Measurements from ENCODE around the gene FGGY.
A peak's percentile ranks its signal among the peaks of the same experiment; 100 is the strongest.

FGGY gene

DNA sequence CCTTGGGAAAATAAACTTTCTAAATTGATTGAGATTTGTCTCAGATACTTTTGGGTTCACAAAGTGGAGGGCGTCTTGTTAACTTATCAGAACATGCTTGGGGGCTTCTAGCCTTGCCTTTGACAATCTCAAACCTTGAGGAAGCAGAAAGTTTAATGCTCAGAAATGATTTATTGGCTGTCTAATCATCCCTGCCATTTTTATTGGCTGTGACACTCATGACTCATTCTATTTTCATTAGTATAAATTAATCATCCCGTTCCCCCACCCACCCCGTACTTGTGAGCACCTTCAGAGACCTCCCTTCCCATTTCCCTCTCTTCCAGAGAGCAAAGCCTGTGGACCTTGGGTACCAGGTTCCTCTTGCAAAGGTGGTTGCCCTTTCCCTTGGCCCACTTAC, 87.1 kb downstream of the FGGY start:
- FAIRE-seq = no peak
- DNase-seq (ENCODE audit: insufficient read length, low spot score) = no peak
- TF ChIP-seq POLR2A (IDR thresholded peaks at IDR 0.05; ENCODE audit: low read depth, low read length) = no peak

DNA sequence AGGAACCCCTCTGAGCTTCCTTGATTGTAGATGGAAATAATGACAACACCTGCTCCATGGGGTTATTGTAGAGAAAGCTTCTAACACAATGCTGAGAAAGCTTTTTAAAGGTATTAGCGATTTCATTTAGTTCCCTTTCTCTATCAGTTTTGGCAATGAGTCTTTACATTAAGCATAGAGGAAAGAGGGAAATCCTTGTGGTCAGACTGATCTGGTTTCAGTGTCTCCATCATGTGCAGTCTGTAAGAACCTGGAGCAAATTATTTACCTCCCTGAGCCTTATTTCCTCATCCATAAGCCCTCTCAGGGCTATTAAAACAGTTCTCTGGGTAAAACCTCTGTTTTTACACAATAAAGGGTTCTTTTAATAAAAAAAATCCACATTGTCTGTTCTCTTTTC, 87.5 kb downstream of the FGGY start:
- DNase-seq (ENCODE audit: insufficient read length, low spot score) (no peak), FAIRE-seq (no peak)
- TF ChIP-seq POLR2A (IDR thresholded peaks at IDR 0.05; ENCODE audit: low read depth, low read length) = no peak

DNA sequence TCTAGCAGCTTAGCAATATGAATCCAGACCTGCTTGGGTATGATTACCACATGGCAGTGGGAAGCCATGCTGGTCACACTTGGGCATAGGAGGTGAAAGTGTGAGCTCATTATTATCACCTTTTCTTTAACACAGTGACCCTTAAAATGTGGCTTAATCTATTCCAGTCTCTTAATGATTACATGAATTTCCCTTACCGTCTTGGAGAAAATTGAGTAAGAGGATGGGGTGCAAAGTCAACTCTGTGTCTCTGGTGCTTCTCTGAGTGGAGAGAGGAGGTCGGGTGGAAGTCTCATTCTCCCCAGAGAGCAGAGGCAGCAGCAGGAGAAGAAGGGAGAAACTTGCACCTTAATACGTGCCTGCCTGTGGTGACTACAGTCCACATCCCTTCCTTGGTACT, 91.3 kb downstream of the FGGY start:
- no peak for TF ChIP-seq POLR2A (IDR thresholded peaks at IDR 0.05; ENCODE audit: low read depth, low read length)
- FAIRE-seq (no peak), DNase-seq (ENCODE audit: insufficient read length, low spot score) (no peak)

DNA sequence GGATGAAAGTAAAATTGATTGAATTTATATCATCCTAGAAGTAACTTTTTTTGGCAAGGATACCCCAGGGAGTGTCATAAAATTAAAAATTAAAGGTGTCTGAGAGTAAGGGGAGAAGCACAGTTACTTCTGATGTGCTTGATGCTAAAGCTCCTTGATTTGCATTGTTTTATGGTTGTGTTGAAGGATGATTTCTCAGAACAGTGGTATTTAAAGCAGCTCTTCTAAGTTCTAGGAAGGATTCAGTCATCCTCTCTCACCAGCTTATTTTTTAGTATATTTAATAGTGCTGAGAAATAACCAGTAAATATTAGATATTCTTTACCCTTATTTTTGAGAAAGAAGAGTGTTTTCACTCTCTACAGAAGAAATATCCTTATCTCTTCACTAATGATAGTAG, 93.0 kb downstream of the FGGY start:
- DNase-seq (ENCODE audit: insufficient read length, low spot score) (no peak), FAIRE-seq (no peak)
- TF ChIP-seq POLR2A (IDR thresholded peaks at IDR 0.05; ENCODE audit: low read depth, low read length) = no peak

DNA sequence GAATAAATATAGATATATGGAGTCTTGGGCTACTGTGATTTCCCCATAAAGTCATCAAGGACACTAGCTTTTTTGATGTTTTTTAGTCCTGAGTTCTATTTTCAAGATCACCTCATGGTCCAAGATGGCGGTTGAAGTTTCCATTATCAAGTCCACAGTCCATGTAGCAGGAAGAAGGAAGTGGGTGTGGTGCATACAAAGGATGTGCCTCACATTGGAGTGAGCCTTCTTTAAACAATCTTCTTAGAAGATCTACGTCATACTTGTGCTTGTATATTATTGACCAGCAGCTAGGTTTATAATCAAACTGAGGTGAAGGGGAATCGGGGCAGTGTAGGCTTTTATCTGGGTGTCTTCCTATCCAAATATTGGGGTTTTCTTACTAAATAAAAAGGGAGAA, 93.4 kb downstream of the FGGY start:
- DNase-seq (ENCODE audit: insufficient read length, low spot score) (no peak), FAIRE-seq (no peak)
- TF ChIP-seq POLR2A (IDR thresholded peaks at IDR 0.05; ENCODE audit: low read depth, low read length) = no peak

DNA sequence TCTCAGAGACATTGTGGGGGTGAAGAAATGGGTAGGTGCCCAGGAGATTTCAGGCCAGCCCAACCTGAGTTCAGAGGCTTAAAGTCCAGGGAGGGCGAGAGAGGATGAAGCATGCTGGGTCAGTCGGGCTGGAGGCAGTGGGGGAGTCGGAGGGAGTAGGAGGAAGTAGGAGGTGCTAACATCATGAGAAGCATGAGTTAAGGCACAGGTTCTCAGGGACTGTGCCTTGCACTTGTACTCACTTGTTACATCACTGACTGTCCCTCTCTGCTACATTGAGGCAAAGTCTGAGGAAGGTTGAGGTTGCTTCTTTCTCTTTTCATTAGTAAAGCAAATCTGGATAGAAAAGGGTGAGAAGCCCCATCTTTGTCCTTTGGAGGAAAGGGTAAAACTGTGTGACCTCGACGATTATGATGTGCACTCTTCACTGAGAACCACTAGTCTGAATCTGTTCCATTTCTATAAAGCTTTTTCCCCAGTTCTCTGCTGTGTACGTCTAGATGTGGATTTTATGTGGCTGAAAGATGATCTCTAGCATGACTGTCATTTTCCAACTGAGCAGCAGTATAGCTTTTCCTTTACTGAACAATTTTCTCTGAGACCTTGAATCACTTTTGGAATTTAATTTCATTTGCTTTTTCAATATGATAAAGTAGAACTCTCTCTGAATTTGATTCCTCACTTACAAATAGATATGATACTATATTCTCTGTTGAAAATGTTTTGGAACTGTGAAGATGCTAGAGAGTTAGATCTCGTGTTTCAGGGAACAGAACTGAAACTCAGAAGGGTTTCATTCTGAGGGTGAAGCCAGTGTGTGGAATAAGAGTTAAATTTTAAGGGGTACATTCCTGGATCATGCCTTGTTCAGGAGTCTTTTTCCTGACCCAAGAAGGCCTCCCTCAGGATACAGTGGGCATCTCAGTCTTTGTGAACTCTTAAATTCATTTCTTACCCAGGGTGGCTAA, 94.6 kb downstream of the FGGY start:
- TF ChIP-seq POLR2A (IDR thresholded peaks at IDR 0.05; ENCODE audit: low read depth, low read length) = no peak
- FAIRE-seq (peak; percentile 65), DNase-seq (ENCODE audit: insufficient read length, low spot score) (no peak)

DNA sequence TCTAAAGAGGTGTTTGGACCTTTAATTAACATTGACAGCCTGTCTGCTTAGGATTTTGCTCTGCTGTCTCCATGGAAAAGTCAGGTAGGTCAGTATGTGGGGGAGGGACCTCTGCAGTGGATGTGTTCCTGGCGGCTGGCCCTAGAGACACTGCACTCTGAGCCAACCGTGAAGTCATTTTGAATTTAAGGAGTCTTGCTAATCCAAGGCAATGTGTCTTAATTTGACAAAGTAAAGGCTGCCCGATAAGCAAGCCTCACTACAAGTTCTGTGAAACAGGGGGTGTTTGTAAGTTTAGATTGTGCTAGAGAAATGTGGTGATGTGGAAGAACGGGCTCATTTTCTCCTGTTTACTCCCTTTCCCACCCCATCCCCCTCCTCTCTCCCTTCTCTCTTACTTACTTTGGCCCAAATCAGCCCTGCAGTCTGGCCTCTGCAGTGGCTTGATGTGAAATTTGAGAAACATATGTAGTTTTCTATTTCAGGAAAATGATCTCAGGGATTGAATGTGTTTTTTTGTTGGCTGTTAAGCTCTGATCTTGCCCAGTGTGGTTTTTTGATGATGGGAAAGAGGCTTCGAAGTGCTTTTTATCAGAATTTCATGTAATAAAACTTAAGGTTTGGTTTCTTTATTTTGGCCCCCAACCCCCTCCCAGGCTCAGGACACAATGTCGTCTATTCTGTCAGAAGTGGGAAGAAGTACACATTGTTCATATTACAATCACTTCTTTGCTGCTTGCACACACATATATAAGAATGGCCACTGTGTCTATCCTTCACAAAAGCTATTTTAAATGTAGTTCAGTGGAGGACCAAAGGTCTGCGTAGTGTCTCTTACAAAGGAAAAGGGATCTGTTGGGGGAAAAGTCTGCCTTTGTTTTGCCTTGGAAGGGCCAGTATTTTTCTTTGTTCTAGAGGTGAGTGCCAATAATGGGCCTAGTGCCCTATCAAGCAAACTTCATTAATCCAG, 96.6 kb downstream of the FGGY start:
- TF ChIP-seq POLR2A (IDR thresholded peaks at IDR 0.05; ENCODE audit: low read depth, low read length) = no peak
- DNase-seq (ENCODE audit: insufficient read length, low spot score) (no peak), FAIRE-seq (peak; percentile 69)

DNA sequence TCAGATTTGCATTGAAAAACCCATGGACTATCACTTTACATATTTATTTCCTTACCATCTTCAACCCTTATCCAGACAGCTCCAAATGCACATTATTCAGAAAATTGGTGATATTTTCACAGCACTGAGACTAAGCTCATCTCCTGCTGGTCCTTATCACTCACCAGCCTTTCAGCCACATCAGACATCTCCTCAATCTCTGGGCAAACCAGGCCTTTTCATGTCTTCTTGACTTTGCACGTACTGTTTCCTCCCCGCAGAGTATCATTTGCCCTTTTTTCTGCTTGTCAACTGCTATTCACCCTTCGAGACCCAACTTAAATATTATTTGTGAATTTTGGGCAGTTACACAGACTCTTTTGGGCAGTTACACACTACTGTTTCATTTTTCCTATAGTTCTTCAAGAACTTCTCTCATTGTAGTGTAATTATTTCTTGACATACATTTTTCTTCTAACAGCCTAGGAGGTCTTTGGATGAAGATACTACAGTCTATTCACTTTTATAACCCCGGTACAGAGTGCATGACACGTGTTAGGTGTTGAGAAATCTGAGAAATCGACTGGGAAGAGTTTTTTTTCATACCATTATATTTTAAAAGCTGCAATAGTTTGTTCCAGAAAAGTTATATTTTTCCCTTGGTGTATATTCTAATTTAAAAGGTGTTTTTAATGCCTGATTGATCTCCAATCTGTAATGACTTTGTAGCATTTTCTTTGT, 98.0 kb downstream of the FGGY start:
- FAIRE-seq = no peak
- no peak for DNase-seq (ENCODE audit: insufficient read length, low spot score)
- TF ChIP-seq POLR2A (IDR thresholded peaks at IDR 0.05; ENCODE audit: low read depth, low read length) = no peak

DNA sequence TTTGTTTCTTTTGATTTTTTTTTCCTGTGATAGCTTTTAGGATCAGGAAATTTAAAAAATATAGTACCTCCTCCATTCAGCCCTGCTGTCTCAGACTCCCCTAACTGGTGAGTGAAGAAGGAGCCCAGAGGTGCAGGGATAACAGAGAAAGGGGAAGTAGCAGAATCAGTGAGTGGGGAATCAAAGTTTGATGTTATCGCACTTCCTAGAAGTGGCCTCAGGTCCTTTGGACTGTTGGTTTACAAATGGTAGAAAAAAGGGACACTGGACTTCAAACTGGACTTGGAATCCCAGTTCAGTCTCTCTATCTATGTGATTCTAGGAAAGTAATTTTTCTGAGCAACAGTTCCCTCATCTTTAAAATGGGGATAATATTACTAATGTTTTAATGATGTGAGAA, 99.5 kb downstream of the FGGY start:
- FAIRE-seq (no peak), DNase-seq (ENCODE audit: insufficient read length, low spot score) (no peak)
- no peak for TF ChIP-seq POLR2A (IDR thresholded peaks at IDR 0.05; ENCODE audit: low read depth, low read length)

DNA sequence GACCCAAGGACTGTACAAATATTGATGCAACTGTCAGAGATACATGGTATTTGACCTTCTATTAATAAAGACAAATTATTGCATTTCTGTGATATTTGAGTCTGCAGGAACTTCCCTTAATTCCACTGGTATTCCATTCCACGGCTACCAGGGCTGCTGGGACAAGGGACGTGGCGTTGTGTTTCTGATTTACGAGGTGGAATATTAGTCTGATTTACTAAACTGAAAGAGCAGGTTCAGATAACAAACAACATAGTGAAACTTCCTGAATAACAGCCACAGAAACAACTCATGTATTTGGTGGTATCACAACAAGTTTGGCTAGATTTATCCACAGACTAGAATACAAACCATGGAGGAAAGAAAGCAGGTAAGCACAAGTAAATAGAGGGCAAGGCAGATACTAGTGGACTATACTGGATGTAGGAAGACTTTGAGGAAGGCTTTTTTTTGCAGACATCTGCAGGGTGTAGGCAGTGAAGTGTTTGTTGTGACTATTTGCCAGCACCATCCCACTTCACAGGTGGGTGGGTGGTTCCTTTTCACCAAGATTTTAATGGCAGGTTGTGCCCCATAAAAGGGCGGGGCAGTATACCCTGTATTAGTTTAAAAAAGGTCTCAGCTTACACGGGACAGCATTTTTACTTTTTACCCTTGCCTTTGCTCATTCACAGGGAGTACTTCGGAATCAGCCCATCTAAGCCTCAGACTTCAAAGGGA, 100.4 kb downstream of the FGGY start:
- no peak for DNase-seq (ENCODE audit: insufficient read length, low spot score)
- TF ChIP-seq POLR2A (IDR thresholded peaks at IDR 0.05; ENCODE audit: low read depth, low read length) = no peak
- no peak for FAIRE-seq

DNA sequence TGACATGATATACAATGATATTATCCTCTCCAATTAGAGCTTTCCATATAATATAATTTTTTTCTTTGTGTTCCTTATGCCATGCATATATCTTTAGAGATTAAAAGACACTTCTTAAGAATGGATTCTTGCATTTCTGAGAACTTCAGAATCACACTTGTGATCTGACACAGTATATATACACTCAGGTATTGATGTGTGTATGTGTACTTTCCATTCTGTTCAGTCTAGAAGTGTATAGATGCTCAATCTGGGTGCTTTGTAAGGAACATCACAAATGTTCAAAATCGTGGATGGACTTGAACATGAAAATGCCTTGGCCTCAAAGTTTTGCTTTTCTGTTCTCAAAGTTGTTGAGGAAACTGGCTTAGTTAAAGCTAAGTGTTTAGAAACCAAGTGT, 102.7 kb downstream of the FGGY start:
- TF ChIP-seq POLR2A (IDR thresholded peaks at IDR 0.05; ENCODE audit: low read depth, low read length) = no peak
- DNase-seq (ENCODE audit: insufficient read length, low spot score) (no peak), FAIRE-seq (no peak)

DNA sequence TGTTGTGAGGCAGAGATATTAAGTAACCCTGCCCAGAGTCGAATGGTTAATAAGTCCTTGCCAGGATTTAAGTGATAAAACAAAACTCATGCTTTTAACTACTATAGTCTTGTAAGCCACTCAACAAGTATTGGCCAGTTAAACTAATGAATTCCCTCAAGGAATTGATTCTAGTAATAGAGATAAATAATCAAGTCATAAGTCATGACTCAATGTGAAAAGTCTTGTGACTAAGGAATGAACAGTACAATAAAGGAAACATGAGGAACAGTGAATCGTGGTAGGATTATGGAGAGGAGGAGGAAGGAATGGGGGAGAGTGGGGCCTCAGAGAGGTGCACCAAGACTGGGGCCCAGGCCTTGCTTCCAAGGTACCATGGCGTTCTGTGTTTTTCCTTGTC, 104.7 kb downstream of the FGGY start:
- TF ChIP-seq POLR2A (IDR thresholded peaks at IDR 0.05; ENCODE audit: low read depth, low read length) = no peak
- FAIRE-seq (peak; percentile 6), DNase-seq (ENCODE audit: insufficient read length, low spot score) (no peak)

DNA sequence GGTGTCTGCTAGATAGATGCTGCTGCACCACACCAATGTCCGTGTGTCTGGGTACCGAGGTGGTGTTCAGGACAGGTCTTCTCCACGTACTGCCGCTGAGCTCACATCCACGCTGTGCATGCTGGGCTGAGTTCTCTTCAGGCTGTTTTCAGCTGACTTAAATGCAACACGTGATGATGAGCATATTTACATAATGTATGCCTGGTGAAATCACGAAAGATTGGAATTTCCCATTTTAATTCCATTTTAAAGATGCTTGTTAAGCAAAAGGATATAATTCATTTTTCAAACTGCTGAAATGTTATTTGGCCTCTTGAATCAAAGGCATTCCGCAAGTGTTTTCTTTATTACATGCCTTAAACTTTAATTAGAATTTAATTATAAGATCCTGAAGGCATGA, 107.9 kb downstream of the FGGY start:
- FAIRE-seq (no peak), DNase-seq (ENCODE audit: insufficient read length, low spot score) (no peak)
- no peak for TF ChIP-seq POLR2A (IDR thresholded peaks at IDR 0.05; ENCODE audit: low read depth, low read length)
